ENCODE measurements around the gene CD247.

Gene CD247

DNA sequence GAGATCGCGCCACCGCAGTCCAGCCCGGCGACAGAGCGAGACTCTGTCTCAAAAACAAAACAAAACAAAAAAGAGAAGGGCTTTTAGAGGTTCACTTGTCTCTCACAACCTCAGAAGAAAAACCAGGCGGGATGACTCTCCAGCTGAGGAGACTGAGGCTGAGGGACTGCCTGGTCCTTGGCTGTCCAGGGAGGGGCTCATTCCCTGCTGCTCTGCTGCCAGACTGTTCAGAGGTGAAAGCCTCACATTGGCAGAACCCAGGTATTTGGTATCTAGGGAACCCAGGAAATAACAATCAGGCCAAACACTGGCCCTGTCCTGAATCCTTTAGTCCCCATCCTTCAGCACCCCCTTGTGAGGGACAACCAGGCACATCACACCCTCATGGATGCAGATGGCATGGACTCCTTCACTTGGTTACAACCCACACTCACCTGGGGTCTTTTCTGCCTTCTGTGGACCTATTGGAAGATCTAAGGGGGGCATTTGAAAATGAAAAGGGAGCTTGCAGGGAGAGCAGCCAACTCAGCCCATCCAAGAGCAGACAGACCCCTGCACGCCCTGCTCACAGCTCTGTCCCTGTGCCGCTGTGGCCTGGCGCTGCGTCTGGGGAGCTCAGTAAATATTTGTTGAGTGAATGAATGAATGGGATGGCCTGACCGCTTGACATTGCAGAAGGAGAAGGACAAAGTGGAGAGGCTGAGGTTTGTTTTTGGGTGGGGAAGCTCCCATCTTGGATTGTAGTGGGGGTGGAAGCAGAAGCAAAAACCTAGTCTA is 33.4 kb downstream of the CD247 start:
- DNase-seq = no peak

DNA sequence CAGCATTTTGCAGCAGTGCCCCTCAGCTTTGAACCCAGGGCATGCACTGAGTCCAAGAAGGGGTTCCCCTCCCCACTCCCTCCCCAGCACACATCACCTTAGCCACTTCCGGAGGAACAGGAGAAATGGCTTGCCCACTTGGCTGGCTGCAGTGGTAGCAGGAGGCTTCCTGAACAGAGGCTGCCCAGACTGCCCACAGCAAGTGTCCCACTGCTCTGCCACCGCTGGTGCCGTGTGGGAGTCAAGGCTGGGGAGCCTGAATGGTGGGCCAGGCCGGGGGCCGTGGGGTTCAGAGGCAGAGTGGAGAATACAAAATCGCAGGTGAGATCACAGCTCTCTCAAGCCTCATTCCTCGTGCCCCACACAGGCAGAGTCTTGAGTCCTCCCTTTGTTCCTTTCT is 34.5 kb downstream of the CD247 start:
- no peak for DNase-seq

DNA sequence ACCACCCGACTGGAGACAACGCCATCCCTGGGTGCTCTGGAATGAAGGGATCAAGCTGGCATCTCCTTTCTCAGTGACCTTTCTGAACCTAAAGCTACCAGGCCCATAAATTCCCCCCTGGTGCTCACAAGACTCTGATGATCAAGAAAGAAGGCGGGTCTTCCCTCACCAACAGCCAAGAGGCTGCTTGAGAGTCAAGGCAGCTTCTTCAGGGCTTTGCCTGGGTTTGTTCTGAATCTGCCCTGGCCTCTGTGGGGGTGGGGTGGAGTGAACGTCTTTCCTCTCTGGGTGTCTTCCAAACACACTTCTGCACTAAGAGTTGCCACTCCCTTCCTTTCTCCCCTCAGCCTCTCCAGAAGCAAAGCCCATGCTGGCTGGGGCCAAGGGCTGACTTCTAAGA is 36.1 kb downstream of the CD247 start:
- no peak for DNase-seq

DNA sequence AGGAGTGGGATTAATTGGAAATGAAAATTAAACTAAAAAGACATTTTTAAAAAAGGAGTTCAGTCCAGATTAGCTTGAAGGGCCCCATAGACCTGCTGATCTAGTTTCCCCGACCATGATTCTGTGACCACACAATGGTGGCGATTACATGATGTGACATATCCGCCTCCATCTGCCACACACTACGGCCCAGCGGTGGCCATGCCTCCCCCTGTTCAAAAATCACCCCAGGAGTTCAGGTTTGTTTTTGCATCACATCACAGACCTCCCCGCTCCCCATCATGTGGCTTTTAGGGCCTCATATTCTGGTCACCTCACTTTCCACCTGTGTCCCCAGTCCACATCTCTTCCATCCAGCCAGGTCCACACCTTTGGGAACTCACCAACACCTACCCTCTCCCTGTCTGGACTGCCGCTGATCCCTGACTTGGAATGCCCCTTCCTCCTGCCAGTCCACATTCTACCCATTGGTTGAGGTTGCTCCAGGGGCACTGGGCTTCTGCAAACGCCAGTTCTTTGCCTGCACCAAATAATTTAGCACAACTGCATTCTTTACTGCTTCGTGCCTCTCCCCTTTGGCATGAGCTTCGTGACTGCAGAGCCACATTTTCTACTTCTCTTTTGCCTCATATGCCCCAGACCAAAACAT is 38.9 kb downstream of the CD247 start:
- no peak for DNase-seq

DNA sequence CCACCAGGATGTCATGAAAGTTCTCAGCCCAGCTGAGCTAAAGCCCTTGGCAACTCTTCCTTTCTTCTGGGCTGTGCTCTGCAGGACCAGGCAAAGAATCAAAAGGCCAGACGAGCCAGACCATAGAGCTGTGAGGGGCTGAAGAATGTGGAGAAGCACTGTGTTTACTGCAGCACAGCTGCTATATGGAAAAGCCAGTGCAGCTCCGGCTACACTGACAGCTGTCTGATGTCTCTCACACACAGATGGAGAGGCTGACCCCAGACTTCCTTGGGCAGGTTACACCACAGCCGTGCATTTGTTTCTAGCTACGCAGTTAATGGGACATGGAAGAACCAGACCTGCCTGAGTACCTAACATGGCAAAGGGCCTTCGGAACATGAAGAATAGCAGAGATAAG is 40.3 kb downstream of the CD247 start:
- DNase-seq = no peak

DNA sequence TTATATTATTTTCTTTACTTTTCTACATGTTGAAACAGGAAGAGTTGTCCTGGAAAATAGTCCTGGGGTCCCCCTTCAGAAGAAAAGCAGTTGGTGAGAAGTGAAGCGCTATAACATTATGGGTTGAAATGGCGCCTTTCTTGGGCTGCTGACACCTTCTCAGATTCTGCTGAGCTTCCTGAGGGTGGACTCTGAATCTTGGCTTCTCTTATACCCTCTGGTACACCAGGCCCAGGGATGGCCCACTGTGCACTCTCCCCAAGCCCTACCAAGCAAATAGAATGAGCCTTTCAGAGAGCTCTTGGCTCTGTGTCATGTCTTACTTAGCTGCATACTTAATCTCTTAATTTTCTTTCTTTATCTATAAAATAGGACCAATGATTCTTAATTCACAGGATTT is 42.3 kb downstream of the CD247 start:
- DNase-seq = no peak

DNA sequence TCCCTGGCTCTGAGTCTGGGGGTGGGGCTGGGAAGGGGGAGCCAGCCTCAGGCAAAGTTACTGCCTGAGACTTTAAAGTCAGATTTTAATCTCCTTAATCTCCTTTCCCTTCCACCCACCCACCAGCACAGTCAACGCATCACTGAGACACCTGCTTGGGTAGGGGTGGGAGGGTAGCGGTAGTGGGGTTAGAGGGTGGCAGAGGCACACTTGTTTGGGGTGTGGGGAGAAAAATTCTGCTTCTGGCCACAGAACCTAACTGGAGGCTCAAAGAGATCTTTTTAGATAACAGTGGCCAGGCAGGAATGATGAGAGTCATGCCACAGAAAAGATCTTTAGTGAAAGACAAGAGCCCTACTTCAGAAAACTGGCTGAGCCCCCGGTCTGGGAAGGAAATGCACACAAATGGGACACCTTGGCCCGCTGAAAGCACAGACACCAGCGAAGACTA is 44.1 kb downstream of the CD247 start:
- DNase-seq = no peak

DNA sequence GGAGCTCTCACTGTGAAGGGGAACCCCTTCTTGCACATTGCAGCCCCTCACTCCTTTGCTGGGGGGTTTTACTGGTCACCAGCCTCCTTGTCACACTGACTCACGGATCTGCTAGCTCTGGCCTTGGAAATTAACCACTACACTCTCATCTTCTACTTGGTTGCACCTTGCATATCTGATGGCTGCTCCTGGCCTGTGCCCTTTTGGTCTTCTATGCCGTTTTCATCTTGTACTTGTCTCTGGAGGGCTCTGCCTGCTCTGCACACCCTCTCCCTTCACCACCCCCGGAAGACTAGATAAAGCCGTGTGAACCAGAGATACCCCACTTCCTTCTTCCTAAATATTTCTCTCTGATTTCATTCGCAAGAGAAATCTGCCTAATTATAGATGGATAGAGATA is 44.6 kb downstream of the CD247 start:
- DNase-seq = no peak

DNA sequence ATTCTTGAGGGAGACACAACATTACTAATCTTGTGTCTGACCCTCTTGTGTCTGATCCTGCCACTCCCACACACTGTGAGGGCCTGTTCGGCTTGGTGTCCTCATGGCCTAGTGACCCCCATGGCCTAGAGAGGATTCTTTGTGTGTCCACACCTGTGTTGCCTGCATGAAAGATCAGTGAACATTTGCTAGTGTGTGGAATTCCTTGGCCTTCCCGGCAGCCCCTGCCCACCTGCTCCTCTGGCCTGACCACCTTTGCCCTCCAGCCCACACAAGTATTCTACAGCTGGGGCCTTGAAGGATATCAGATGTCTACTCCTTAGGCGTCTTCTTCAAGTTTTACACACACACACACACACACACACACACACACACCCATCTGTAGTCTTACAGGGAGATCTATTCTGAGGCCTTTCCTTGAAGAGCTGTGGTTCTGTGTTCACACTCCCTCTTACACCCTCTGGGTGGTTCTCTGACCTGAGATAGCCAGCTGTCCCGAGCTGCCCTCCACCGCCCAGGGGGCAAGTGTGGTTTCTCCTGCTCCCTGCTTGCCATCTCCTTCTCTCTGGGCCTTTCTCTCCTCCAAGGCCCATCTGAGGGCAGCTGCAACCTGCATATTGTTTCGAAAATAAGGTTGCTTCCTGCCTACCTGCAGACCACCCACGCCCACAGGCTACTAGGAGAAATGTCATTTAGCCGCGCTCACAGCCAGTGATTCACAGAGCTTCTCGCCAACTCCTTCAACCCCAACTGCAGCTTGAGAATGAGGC is 45.4 kb downstream of the CD247 start:
- DNase-seq = no peak

DNA sequence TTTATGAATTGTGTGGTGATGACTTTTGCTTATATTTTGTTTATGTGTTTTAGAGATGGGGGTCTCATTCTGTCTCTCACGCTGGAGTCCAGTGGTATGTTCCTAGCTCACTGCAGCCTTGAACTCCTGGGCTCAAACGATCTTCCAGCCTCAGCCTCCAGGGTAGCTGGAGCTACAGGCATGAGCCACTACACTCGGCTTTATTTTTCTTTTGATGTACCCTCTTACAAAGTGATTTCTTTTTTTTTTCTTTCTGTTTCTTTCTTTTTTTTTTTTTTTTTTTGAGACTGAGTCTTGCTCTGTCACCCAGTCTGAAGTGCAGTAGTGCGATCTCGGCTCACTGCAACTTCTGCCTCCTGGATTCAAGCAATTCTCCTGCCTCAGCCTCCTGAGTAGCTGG is 46.8 kb downstream of the CD247 start:
- no peak for DNase-seq

DNA sequence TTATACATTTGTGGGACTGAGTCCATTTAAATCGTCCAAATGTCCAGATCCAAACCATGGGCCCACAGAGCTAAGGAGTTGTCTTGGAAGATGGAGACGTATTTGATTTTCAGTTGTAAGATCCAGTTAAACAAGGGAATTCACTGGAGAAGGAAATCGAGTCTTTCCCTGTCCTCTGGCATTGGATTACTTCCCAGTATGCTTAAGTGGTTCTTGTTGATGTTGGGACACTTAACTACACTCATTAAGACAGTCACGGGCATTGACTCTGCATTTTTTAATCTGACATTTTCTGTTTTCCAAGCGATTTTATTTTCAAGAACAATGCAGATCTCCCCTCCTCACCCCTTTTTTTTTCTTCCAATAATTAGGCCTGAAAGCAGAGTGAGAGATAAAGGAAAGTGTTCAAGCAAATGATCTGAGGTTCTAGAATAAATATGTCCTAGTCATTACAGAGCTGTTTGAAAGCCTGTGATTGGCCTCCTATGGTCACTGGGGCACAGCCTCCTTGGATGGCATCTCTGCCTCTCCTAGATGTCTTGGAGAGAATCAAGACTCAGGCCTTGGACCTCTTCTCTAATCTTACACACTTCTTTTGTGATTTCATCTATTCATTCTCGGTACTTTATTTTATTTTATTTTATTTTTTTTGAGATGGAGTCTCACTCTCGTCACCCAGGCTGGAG is 48.9 kb downstream of the CD247 start:
- no peak for DNase-seq

DNA sequence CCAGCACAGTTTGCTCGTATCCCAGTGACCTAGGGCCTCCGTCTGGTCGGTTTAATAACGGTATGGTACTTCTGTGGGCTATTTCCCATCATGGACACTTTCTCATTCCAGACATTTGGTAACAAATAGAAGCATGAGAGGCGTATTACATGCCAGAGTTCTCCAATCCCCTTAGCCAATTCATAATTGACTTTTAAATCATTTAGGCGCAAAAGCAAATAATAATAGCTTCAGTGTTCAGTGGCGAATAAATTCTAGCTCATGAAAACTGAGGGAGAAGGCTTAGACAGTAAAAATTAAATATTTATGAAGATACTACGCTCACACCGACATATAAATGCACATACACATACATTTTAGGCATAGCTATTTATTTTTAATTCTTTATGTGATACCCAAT is 50.6 kb downstream of the CD247 start:
- no peak for DNase-seq

DNA sequence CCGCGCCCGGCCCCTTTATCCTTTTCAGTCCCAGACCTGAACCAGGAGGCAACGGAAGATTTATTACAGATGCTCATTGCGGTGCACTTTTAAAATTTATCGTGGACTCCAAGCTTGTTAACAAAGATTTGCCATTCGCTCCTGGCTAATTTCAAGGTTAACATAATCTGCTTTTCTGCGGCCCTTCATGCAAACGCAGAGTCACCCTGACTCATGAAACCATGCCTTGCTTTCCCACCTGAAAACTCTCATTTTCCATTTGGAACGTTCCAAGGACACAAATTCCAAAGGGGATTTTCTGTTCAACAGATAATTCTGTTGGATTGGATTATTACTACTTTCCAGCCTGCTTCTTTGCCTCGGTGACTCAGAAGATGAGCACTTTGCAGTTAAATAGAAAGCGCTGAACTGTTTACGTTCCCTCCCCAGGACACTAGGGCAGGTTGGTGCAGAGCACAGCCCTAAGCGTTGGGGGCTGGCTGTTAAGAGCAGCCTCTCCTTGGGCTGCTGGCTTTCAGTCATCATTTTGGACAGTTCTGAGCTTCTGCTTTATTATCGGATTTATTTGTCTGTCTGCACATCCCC is 51.1 kb downstream of the CD247 start:
- DNase-seq = no peak

DNA sequence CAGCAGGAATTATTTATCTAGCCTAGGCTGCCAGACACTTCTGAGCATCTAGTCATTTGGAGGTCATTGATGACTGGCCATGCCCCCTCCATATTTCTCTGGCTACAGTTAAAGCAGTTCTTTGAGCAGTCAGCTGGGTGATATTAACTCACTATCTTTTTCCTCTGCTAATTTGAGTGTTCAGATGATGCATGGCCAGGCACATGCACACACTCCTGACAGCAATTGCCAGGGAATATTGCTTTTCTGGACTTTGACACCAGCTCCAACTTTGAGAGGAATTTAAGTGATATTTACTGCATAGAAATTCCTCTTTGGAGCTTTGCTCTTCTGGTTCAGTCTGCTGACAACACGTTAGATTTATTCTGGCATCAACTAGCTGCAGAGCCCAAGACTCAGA is 52.6 kb downstream of the CD247 start:
- no peak for DNase-seq

DNA sequence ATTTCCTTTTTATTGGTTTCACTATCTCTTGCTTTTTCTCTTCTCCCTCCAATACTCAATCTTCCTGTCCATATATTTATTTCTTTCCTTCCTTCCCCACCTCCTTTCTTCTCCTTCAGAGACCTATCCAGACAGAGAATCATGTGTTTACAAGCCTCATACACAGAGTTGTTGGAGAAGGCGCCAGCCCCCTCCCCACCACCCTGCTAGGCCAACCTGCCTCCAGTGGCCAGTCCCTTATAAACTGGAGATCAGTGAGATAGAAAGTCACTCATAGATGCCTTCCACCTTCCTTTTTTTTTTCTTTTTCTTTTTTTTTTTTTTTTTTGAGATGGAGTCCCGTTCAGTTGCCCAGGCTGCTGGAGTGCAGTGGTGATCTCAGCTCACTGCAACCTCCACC is 53.3 kb downstream of the CD247 start:
- DNase-seq = no peak

DNA sequence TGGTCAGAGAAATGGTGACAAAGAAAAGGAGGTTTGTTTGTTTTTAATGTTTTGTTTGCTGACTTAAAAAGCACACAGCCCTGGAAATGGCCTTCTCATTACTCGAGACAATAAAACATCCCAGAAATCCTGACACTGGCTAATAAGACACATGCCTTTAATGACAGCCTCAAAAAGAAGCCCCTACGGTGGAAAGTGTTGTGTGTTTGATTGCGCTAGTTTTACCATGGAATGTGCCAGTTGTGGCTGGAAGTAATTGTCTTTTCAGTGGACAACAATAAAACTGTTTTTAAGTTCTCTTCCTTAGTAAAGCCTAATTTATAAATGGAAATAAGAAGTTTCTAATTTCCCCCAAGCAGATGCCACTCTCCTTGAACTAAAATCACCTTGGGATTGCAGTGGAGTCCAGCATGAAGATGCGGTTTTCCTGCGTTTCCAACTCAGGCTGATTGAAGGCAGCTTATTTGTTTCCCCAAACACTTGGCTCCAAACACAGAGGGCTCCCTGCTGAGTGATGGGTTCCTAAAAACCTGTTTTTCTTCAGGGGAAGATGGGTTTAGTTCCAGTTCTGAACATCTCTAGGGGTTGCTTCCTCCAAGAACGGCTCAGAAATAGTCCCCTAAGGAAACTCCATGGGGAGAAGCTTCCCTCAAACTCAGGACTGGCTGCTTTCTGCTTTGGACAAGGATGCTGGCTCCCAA is 54.3 kb downstream of the CD247 start:
- DNase-seq = no peak

DNA sequence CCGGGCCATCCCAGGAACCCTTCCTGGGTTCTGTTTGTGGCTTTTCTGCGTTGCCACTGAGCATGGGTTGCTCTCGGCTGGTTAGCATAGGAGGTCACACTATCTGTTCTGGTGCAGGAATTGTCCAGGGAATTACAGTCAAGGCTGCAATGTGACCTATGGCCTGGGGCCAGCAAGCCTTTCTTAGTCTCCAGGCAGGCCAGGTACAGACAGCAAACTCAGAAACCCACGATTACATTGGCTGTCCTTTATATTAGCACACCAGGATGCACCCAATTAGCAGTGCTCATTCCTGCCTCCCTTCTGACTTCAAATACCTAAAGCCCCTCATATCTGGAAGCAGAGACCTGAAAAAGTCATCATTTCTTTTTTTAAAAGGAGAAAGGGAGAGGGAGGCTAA is 55.2 kb downstream of the CD247 start:
- no peak for DNase-seq

DNA sequence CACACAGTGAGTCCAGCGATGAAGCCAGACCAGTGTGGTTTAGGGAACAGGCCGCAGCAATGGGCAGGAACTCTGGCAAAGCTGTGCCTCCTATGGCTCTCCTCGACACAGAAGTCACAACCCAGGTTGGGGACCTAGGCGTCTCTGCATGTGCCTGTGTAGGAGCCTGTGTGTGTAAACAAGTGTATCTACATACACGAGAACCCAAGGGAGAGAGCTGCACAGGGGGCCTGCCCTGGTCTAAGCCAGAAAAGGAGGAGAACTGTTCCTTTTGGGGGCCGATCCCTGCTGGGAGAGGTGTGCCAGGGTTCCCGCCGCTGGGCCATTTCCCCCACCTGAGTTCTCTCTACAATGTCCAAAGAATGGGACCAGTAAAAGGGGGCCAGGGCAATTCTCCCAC is 56.0 kb downstream of the CD247 start:
- DNase-seq = no peak

DNA sequence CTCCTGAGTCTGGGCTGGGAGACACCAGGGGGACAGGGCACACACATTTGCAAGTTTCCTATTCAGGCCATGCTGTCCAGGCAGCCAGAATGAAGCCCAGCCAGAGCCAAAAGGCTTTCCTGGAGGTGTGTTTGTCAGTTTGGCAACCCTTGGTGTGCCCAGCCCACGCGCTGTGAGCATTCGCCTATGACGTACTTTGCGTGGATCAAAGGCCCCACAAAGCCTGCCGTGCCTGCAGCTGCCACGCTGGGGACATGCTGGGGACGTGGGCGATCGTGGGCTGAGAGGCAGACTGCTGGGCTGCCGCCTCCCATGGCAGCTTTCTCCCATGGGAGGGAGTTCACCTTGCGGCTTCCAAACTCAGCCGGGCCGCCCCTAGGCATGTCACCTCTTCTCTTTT is 57.5 kb downstream of the CD247 start:
- no peak for DNase-seq

DNA sequence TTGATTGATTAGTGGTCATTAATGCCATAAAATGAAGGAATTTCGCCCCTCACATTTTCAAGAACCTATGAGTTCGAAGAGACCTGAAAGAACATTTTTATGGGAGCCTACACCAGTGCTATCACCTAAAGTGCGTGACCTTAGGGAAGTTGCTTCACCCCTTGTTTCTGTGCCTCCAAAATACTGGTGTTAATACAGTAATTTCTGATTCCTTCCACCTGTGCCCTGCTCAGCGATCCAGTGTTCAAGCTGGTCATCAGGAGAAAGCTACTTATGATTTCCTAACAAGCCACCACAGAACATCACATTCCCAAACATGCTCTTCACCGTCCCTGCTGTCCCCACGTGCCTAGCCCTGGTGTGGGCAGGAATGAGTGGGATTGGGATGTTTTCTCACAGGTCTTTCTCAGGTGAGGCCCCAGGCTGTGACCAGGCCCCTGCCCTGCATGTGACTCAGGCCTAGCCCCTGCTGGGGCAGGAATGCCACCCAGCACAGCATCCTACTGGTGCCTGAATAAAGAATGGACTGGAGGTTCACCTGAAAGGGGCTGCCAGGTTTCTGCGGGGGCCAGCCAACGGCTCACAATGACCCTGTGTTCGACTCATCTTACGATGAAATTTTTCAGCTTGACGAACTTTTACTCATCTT is 60.3 kb downstream of the CD247 start:
- DNase-seq = no peak

DNA sequence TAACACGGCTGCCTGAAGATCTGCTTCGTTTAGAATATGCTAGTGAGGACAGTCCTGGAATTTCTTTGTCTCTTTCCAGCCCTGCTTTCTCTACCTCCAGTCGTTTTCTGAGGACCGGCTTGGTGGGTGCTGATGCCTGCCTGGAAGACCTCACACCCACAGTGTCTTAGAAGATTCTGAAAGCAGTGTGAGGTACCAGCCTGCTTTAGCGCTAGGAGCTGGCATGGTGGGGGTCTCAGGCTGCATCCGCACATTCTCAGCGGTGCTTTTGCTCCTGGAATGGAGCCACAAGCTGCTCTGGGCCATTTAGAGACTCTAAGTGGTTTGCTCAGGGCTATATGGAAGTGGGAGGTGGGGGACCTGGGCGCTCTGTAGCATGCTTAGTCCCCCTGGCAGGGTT is 61.4 kb downstream of the CD247 start:
- DNase-seq = no peak

DNA sequence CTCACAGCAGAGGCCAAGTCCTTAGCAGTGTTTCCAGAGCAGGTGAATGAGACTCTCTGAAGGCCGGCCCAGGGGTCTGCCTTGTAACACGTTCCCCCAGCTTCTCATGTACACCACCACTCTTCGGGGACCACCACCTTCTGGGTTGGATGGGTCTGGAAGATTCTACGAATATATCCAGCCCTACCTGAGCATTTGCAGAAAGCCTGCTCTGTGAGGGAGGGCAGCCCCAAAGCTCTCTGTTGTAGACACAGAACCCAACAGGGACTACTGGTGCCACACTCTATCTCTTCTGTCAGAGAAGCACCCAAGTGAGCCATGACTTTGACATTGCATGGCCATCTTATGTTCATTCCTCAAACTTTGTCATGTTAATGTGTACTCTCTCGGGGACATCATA is 61.8 kb downstream of the CD247 start:
- no peak for DNase-seq
